ENCODE results near the gene LRRC26.

The LRRC26 gene, protein sequence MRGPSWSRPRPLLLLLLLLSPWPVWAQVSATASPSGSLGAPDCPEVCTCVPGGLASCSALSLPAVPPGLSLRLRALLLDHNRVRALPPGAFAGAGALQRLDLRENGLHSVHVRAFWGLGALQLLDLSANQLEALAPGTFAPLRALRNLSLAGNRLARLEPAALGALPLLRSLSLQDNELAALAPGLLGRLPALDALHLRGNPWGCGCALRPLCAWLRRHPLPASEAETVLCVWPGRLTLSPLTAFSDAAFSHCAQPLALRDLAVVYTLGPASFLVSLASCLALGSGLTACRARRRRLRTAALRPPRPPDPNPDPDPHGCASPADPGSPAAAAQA

DNA sequence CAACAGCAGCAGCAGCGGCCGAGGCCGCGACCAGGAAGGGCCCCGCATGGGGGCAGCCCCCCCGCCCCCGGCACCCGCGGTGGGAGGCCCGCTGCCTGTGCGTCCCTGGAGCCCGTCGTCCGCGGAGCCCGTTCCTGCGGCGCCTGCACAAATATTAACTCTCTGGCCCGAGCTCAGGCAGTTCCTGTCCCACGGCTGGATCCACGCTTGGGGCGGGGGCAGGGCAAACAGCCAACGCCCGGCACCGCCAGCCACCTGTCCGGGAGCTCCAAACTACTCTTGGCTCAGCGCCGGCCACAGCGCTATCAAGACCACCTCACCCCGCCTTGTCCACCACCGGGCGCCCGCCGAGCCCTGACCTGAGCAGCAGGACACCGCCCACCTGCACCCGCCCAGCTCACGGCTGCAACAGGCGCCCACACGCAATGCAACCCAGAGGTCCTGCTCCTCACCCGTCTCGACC lies at the start of gene LRRC26:
TSS of gene LRRC26 (minus strand) at position 156 of the 463 bp plus-strand sequence. CDS start at position 48, 108 bp downstream.
- DNase-seq: no peak

DNA sequence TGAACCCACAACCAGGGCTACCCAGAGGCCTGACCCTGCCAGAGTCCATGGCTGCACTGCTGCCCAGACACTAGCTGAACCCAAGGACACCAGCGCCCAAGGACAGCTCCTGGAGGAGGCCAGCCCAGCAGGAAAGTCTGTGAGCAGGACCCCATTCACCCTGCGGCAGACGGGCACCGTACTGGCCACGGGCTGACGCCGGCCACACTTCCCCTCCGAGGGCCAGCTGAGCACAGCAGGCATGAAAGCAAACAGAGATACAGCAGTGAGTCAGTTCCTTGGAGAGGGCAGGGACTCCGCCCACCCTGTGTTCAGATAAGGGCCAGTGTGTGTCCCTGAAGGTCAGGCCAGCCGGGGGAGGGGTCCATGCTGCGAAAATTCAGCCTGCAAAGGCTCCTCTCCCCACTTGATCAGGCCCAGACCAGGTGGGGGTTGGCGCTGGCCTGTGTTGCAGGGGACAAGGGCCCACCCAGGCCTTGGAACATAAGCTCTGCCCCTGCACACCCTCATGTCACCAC lies 49.0 kb upstream of the LRRC26 start:
- DNase-seq: no peak

DNA sequence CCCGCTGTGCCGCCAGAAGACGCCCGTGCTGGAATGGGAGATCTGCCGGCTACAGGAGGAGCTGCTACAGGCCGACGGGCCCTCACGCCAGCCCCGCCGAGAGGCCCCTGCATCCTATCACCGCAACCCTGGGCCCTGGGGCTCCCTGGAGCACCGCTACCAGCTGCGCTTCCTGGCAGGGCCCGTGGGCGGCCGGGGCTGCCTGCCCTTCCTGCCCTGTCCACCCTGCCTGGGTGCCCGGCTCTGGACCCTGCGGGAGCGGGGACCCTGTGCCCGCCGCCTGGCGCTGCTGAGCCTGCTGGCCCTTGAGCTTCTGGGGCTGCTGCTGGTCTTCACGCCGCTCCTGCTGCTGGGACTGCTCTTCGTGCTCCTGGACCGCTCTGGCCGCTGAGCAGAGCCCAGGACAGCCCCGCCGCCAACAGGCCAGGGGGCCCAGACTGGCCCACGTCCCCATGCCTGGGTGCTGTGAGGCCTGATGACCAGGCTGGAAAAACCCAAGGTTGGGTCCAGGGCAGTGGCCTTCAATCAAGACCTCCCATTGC lies 48.4 kb upstream of the LRRC26 start:
- DNase-seq: no peak

DNA sequence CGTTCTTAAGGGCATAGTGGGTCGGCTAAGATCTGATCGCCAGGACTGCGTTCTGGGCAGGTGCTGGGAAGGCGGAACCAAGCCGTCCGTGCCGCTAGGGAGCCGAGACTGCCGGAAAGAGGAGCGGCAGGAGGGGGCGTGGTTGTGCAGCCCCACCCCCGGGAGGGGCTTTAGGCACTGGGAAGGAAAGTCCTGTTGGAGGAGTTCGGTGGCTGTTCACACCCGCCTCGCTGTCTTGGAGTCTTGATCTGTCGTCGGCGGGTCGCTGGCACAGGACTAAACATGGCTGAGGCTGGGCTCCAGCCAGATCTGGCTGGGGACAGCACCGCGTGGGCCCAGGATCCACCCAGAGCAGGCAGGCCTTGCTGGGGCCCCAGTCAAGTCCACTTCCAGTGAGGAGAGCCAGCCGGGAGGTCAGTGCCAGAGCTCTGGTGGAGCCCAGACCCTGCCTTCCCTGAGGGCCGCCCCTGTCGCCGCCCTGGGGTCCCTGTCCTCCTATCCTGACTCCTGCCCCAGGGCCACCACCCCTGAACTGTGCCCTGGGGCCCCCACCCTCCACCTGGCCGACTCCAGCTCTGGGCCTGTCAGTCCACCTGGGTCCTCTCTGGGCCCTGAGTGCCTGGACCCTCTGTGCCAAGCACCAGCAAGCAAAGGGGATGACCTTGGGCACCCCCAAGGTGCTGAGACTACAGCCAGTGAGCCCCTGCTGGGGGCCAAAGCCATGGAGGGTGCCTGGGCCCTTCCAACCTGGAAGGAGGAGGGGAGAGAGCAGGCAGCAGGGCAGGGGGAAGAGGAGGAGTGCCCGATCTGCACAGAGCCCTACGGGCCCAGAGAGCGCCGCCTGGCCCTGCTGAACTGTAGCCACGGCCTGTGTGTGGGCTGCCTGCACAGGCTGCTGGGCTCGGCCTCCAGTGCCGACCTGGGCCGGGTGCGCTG lies 47.7 kb upstream of the LRRC26 start:
- peak; percentile 74 to 76 for DNase-seq

DNA sequence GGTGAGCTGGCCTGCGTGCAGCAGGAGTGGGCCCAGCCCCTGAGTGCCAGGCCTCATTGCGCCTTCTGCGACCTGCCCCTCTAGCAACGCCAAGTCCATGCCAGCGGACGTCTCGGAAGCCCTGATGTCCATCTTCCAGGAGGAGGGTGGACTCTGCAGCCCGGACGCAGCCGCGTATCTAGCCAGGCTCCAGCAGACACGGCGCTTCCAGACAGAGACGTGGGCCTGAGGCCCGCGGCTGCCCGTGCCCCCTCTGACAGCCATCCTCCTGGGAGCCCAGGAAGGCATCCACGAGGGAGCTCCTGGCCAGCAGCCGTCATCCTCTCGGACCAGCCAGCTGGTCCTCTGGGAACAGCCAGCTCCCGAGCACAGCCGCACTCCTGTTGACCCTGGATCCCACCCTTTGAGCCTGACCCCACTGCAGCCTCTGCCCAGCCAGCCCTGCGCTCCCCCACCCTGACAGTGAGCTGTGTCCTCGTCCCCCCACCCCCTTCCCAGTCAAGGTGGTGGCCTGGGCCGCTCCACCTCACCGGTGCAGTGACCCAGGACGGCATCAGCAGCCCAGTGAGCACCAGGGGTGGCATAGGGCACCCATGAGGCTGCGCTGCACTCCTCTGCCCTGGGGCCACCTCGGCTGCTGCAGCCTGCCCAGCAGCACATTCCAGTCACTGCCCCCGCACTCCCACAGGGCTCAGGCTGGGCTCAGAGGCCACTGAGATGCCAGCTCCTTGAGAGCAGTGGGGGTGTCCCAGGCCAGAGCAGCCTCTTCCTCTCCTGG lies 46.5 kb upstream of the LRRC26 start:
- DNase-seq: no peak

DNA sequence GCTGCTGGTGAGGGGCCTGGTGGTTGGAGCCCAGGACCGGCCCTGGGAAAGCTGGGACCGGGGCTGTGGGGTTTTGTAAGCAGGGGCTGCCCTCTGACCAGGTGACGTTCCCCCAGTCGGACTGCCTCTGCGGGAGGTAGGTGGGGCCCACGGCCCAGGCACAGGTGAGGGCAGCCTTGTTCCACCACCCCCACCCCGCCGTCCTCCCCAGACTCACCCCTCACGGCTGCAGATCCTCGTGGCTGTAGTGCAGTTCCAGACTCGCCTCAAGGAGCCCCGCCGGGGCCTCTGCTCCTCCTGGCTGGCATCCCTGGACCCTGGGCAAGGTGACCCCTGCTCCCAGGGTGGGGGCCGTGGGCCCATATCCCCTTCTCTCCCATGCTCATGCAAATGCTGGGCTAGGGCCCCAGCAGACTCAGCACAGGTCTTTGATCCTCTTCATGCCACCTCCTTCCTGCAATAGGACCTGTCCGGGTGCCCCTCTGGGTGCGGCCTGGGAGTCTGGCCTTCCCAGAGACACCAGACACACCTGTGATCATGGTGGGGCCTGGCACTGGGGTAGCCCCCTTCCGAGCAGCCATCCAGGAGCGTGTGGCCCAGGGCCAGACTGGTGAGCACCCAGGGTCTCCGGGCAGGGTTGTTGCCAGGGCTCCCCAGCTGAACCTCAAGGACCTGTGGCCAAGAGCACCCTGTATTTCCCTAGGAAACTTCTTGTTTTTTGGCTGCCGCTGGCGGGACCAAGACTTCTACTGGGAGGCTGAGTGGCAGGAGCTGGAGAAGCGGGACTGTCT lies 45.5 kb upstream of the LRRC26 start:
- DNase-seq: no peak

DNA sequence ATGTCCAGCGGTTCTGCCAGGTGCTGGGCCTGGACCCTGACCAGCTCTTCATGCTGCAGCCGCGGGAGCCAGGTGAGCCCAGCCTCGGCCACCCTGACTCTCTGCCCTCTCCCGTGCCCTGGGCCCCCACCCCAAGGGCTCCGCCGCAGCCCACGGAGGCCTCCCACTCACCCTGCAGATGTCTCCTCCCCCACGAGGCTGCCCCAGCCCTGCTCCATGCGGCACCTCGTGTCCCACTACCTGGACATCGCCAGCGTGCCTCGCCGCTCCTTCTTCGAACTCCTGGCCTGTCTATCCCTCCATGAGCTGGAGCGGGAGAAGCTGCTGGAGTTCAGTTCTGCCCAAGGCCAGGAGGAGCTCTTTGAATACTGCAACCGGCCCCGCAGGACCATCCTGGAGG lies 44.8 kb upstream of the LRRC26 start:
- DNase-seq: no peak

DNA sequence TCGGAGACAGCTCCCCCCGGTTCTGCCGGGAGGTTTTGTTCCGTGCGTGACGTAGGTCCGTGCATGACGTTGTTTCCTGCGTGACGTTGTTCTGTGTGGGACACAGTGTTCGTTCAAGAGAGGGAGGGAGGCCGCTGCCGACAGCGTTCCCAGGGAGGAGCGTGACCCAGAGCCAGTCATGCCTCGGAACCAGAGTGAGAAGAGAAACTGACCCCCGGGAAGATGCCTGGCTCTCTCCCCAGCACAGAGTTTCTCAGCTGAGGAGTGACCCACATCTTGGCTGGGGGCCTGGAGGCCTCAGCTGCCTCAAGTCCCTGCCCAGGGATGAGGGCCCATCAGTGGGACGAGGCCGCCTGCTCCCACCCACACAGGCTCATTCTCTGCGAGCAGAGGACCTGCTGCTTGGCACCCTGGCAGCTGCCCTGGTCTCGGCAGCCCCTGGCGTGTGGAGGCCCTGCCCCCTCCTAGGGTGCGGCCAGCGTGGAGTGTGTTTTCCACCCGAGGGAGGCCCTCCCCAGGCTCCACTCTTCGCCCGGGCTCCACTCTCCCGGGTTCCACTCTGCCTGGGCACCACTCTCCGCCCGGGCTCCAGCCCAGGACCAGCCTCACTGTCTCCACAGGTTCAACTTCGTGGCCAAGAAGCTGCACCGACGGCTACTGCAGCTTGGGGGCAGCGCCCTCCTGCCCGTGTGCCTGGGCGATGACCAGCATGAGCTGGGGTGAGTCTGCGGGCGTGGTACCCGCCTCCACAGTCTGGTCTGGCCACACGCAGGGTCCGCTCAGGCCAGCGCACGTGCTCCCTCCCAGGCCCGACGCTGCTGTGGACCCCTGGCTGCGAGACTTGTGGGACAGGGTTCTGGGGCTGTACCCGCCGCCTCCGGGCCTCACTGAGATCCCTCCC lies 43.6 kb upstream of the LRRC26 start:
- DNase-seq: no peak

DNA sequence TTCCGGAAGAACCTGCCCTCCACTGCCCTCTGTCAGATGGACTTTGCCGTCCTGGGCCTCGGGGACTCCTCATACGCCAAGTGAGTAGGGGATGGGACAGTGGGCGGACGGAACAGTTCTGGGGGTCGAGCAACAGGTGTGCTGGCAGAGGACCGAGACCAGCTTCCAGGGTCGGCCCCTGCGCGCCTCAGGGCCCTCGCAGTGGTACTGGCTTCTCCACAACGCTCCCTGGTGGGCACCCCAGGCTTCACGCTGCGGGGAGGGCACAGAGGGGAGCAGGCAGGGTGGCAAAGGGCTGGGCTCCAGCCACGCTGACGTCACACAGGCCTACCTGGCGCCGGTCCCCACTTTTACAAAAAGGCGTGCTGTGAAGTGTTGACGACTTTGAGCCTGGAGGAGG lies 42.7 kb upstream of the LRRC26 start:
- no peak for DNase-seq

DNA sequence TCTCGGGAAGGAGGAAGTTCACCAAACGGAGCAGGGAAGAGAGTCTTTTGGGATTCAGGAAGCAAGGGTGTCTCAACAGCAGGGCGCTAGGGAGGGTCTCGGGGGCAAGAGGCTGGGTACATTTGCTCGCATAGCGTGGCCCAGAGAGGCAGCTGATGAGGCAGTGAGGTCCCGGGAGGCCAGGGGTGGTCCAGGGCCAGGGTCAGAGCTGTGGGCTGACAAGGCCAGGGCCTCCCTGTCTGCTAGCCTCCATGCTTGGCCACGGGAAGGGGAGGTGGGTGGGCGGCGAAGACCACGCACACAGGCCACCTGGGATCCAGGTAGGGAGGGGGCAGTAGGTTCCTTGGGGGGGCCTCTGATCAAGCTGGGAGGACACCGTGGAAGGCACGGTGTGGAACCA lies 41.7 kb upstream of the LRRC26 start:
- no peak for DNase-seq

DNA sequence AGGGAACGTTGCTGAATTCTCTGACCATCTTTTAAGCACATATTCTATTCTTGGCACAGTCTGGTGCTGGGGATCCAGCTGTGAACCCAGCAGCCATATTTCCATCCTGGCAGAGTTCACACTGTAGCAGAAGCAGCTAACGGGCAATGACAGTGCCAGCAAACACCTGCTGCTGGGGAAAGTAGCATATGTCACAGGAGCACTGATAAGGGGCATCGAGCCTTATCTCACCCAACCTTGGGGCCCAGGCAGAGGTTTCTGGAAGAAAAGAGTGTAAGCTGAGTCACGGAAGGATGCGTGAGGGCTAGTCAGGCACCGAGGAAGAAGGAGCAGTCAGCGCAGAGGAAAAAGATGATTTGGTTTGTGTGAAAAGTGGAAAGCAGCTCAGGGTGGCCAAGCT lies 36.8 kb upstream of the LRRC26 start:
- DNase-seq: no peak

DNA sequence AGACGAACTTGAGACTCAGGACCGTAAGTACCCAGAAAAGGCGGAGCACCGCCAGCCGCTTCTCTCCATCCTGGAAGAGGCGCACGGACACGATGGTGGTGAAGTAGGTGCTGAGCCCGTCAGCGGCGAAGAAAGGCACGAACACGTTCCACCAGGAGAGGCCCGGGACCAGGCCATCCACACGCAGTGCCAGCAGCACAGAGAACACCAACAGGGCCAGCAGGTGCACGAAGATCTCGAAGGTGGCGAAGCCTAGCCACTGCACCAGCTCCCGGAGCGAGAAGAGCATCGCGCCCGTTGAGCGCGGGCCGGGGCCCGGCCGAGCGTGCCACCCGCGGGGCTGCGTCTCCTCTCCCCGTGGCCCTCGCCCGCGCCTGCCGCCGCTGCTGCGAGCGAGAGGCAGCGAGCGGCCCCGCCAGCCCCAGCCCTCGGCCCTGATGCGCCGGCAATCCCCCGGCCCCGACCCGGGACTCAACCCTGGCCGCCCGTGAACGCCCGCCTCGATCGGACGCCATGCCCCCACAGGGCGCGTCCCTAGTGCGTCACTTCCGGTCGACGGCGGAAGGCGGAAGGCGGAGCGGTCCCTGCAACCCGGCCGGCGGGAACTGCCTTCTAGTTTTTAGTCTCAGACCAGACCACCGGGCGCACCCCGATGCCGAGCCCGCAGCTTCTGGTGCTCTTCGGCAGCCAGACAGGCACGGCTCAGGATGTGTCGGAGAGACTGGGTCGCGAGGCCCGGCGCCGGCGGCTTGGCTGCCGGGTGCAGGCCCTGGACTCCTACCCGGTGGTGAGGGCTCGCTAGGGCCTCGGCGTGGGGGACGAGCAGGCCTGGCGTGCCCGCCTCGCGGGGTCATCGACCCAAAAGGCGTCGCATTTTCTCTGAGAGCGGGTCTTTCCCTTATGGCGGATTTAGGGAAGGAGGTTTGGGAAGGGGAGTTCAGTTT lies 35.5 kb upstream of the LRRC26 start, which contains the start of the genes NDOR1 and TMEM203:
TSS of gene NDOR1 (plus strand) at position 575 of the 944 bp plus-strand sequence. CDS start at position 653, 78 bp downstream.
TSS of gene TMEM203 (minus strand) at position 523 of the 944 bp plus-strand sequence. CDS start at position 289, 234 bp downstream.
- peak; percentile 79 to 83 for DNase-seq

DNA sequence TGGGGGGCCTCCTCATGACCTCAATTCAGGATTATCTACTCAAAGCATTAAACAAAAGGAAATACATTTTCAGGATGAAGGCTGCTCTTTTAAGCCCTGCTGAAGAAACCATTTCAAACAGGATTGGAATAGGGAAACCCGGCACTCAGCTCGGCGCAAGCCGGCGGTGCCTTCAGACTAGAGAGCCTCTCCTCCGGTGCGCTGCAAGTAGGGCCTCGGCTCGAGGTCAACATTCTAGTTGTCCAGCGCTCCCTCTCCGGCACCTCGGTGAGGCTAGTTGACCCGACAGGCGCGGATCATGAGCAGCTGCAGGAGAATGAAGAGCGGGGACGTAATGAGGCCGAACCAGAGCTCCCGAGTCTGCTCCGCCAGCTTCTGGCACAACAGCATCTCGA lies 34.9 kb upstream of the LRRC26 start:
- no peak for DNase-seq

DNA sequence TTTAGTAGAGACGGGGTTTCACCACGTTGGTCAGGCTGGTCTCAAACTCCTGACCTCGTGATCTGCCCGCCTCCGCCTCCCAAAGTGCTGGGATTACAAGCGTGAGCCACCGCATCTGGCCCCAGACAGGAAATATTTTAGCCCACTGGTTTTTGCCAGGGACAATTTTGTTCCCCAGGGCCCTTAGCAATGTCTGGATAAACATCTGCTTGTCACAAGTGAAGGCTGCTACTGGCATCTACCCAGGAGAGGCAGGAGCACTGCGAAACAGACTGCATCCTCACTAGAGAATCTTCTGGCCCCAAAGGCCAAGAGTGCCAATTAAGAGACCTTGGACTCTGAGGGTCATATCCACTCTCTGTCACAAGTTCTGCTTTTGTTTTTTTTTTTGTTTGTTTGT lies 33.1 kb upstream of the LRRC26 start:
- no peak for DNase-seq

DNA sequence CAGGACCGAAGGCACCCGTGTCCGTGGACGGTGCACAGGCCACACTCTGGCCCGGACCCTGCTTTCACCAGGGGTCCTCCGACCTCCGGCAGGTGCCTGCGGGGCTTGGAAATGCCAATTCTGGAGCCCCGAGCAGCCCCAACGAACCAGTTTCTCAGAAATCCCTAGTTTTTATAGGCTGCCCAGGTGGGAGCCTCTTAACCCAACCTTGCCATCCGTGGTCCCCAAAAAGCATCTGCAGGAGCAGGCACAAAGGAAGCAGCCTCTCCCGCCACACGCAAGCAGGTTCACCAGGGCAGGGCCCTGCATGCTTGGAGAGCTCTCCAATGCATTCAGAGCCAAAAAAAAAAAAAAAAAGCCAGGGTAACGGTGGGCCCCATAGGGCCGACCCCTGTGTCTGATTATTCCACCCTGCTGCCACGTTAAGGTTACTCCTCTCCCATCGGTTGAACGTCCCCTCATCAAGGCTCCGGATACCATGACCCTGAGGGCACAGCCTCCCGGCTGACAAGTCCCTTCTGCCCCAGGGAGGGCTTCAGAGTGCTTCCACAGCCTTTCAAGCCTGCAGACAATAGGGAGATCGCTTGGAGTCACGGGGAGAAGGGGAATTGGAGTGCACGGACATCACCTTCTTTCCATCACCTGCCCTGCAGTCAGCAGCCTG lies 31.5 kb upstream of the LRRC26 start:
- DNase-seq: no peak

DNA sequence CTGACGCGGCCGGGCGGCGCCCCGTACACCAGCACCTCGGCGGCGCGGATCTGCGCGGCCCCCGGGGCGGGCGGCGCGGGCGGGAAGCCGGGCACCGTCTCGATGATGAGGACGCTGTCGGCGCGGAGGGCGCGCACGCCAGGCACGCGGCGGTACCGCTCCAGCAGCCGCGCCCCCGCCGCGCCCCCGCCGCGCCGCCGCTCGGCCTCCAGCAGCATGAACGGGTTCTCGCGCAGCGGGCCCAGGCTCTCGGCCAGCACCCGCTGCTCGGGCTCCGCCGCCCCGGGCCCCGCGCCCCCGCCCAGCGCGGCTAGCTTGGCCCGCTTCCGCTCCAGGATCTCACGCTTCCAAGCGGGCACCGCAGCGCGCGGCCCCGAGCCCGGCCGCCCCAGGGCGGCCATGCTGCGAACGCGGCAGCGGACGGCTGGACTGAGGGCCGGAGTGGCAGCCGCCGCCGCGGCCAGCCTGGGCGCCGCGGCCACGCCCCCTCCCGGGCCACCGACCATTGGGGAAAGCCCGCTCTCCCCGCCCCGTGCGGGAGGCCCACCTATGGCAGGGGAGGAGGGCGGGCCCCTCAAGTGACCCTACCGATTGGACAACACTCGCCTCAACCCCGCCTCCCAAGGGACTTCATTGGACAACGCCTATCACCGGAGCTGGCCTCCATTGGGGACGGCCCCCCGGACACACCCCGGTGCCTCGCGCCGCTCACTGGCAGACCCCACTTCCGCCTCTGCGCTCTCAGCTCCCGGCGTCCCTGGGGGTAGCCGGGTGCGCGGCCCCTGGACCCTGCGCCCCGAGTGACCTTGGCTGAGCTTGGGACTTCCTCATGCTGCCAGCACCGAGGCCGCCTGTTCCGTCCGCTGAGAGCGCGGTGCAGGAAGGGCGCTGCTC lies 30.7 kb upstream of the LRRC26 start, which contains the start of gene TPRN:
TSS of gene TPRN (minus strand) at position 431 of the 894 bp plus-strand sequence. CDS start at position 401, 30 bp downstream.
- peak; percentile 97 to 98 for DNase-seq

DNA sequence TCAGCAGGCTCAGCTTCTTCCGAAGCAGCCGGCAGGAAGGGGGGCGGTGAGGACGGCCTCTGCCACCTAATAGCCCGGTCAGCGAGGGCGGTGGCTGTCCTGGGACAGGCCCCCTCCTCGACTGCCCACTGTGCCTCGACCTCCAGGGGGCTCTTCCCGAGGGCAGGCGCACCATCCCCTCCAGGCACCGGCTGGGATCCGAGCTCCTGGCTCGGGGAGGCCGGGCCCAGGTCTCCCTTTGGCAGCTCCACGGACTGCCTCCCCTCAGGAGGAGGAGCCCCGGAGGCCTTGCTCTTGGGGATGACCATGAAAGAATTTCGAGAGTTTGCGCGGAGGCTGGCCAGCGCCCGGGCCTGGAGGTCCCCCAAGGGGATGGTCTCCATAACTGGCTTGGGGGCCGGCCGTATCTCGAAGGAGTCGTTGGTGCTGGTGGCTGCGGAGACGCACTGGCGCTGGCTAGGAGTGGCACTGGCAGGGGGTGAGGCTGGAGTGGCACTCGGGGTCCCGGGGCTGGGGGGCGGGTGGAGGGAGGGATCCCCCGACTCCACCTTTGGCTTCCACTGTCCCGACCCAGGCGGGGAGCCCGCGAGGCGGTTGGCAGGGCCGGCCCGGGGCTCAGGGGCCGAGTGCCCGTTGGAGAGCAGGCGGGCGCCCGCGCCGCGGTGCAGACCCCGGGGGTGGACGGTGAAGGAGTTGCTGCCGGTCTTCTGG lies 29.7 kb upstream of the LRRC26 start:
- no peak for DNase-seq

All from Kasumi-1 (cell line).